MM.1S (cell line): Measurements from ENCODE around the gene RRAGC.

Experiments
- DNase-seq: peaks from one replicate; pipeline ENCODE4 v3.0.0-alpha.2; 2015
- H2AFZ ChIP-seq: fragments of 300-600 bp; sonication (generic); 2 replicates; pipeline ENCODE4 v1.6.0; 2016; ENCODE audit warnings: antibody characterized with exemption, low read length
- H3F3A ChIP-seq: fragments of 300-600 bp; sonication (generic); 2 replicates; pipeline ENCODE4 v1.6.1; 2016; ENCODE audit warnings: mild to moderate bottlenecking, antibody characterized with exemption, low read length, moderate library complexity, mixed read lengths; ENCODE audit not compliant: insufficient read depth
- H3K27ac ChIP-seq: fragments of 300-600 bp; sonication (generic); 2 replicates; pipeline ENCODE4 v1.5.1; 2016; ENCODE audit warnings: mild to moderate bottlenecking, low read length
- H3K27me3 ChIP-seq: fragments of 300-600 bp; sonication (generic); replicated peaks from 2 replicates; pipeline ENCODE4 v1.6.0; 2016; ENCODE audit warnings: low read length; ENCODE audit not compliant: insufficient read depth
- H3K36me3 ChIP-seq: fragments of 300-600 bp; sonication (generic); replicated peaks from 2 replicates; pipeline ENCODE4 v1.6.1; 2016; ENCODE audit warnings: mild to moderate bottlenecking, low read length, mixed read lengths; ENCODE audit not compliant: insufficient read depth
- H3K4me1 ChIP-seq: fragments of 300-600 bp; sonication (generic); 2 replicates; pipeline ENCODE4 v1.6.1; 2016; ENCODE audit warnings: low read length, mixed read lengths
- H3K4me2 ChIP-seq: fragments of 300-600 bp; sonication (generic); 2 replicates; pipeline ENCODE4 v1.6.0; 2016; ENCODE audit warnings: low read depth, low read length
- H3K4me3 ChIP-seq: fragments of 300-600 bp; sonication (generic); 2 replicates; pipeline ENCODE4 v1.5.1; 2016; ENCODE audit warnings: low read length, mixed read lengths
- H3K79me2 ChIP-seq: fragments of 300-600 bp; sonication (generic); 2 replicates; pipeline ENCODE4 v1.6.1; 2016; ENCODE audit warnings: mixed run types, low read length, mixed read lengths
- H3K9ac ChIP-seq: fragments of 300-600 bp; sonication (generic); 2 replicates; pipeline ENCODE4 v1.6.1; 2016; ENCODE audit warnings: low read length, mixed read lengths
- H3K9me2 ChIP-seq: fragments of 300-600 bp; sonication (generic); replicated peaks from 2 replicates; pipeline ENCODE4 v1.6.1; 2016; ENCODE audit warnings: mild to moderate bottlenecking, low read length, mixed read lengths; ENCODE audit not compliant: insufficient read depth
- H3K9me3 ChIP-seq: fragments of 300-600 bp; sonication (generic); replicated peaks from 2 replicates; pipeline ENCODE4 v1.6.1; 2016; ENCODE audit warnings: mild to moderate bottlenecking, low read length, mixed read lengths; ENCODE audit not compliant: insufficient read depth
- H4K20me1 ChIP-seq: fragments of 300-600 bp; sonication (generic); 2 replicates; pipeline ENCODE4 v1.6.1; 2016; ENCODE audit warnings: mild to moderate bottlenecking, low read length, moderate library complexity, mixed read lengths; ENCODE audit not compliant: insufficient read depth
- EZH2 ChIP-seq: fragments of 300-600 bp; sonication (generic); optimal IDR thresholded peaks from 2 replicates; pipeline ENCODE3; 2017; ENCODE audit warnings: low read depth, mild to moderate bottlenecking, antibody characterized with exemption, low read length, mixed read lengths
- EZH2phosphoT487 ChIP-seq: fragments of 300-600 bp; sonication (generic); IDR thresholded peaks from 2 replicates; pipeline ENCODE4 v1.6.1; 2018; ENCODE audit warnings: antibody characterized with exemption, low read length
- TF ChIP-seq, protein P1 (sequence below): fragments of 300-600 bp; sonication (generic); IDR thresholded peaks from 2 replicates; pipeline ENCODE4 v1.5.1; 2016; ENCODE audit warnings: antibody characterized with exemption, low read length, mixed read lengths

Gene RRAGC

DNA sequence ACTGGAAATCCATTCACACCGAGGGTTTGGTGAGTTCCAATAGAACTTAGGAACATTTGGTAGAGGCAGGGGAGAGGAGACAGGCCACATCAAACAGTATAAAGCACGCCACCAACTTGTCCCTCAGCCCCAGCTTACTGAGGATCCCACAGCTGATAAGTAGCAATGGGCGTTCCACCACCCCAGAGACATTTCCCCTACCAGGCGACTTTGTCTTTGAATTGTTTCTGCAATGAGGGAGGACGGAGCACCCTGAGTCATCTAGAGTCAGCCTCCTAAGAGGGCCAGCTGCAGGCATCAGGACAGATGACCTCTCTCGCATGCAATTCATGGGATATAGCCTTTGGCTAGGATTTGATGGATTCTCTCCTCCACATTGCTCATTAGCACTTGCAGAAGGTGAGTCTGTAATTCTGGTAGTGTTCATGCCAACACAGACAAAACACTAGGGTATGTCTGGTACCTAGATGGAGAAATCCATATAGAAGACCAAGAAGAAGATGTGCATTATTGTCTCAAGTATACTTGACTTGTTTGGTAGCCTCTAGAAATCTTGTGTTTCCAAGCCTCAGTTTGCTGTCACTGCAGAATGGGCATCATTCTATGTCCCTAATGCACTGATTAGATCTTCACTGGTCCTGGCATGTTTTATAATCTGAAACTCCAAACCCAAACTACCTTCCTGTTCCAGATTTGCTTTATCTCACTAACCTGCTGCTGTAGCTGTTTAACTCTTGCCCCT is 69.0 kb downstream of the RRAGC start:
- Histone ChIP-seq H3K4me1 (no peaks in the 10 kb centered on the region), H3K9me3 (no peaks in the 10 kb centered on the region), H2AFZ (no peak overlapping the region), H3K4me2 (no peak overlapping the region), H3K4me3 (no peak overlapping the region), H4K20me1 (no peaks in the 10 kb centered on the region), H3K27me3 (no peaks in the 10 kb centered on the region), H3K9ac (no peak overlapping the region), H3K27ac (no peak overlapping the region), H3K36me3 (no peaks in the 10 kb centered on the region), H3F3A (no peaks in the 10 kb centered on the region), H3K79me2 (no peaks in the 10 kb centered on the region), H3K9me2 (no peaks in the 10 kb centered on the region)
- no peak for TF ChIP-seq EZH2phosphoT487
- no peak for TF ChIP-seq EZH2
- TF ChIP-seq, protein P1, sequence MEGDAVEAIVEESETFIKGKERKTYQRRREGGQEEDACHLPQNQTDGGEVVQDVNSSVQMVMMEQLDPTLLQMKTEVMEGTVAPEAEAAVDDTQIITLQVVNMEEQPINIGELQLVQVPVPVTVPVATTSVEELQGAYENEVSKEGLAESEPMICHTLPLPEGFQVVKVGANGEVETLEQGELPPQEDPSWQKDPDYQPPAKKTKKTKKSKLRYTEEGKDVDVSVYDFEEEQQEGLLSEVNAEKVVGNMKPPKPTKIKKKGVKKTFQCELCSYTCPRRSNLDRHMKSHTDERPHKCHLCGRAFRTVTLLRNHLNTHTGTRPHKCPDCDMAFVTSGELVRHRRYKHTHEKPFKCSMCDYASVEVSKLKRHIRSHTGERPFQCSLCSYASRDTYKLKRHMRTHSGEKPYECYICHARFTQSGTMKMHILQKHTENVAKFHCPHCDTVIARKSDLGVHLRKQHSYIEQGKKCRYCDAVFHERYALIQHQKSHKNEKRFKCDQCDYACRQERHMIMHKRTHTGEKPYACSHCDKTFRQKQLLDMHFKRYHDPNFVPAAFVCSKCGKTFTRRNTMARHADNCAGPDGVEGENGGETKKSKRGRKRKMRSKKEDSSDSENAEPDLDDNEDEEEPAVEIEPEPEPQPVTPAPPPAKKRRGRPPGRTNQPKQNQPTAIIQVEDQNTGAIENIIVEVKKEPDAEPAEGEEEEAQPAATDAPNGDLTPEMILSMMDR: no peak
- no peak for DNase-seq

DNA sequence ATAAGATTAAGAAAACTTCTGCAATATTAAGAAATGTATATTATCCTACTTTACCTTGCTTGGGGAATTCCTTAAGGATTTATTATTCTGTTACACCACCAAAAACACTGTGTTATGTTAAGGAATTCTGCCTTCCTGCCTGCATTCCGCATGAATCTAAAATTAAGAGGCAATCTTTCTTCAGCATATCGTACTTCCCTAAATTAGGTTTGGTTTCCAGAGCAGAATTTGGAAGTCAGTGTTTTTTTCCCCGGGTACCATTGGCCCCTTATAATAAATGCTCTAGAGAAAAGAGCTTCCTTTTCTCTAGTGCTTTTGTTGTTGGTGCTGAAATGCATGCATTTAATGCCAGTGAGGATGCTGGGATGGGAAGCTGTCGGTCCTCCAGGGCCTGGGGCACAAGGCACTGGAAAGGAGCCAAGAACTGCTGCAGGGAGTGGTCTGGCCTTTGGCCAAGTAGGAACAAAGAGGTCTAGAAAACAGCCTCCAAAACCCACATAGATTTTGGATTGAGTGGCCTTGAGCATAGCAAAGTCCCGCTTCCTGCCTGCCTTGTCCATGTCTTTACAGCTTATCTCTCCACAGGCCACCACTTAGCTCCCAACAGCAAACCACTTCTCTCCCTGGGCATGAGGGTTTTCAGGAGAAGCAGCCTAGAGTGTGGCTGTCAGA is 69.9 kb downstream of the RRAGC start:
- Histone ChIP-seq H2AFZ (no peak overlapping the region), H3K36me3 (no peaks in the 10 kb centered on the region), H4K20me1 (no peaks in the 10 kb centered on the region), H3K27ac (no peak overlapping the region), H3K9me3 (no peaks in the 10 kb centered on the region), H3K9me2 (no peaks in the 10 kb centered on the region), H3K4me2 (no peak overlapping the region), H3K79me2 (no peaks in the 10 kb centered on the region), H3F3A (no peaks in the 10 kb centered on the region), H3K4me3 (no peak overlapping the region), H3K9ac (no peak overlapping the region), H3K4me1 (no peaks in the 10 kb centered on the region), H3K27me3 (no peaks in the 10 kb centered on the region)
- no peak for DNase-seq
- TF ChIP-seq, protein P1: no peak
- TF ChIP-seq EZH2 (no peak), EZH2phosphoT487 (no peak)

GRCh38 chr1:38788341-38789336 is 70.9 kb downstream of the RRAGC start:
- Histone ChIP-seq H3K36me3 (no peaks in the 10 kb centered on the region), H3K79me2 (no peaks in the 10 kb centered on the region)

More at GRCh38 chr1:38788341-38789336, 70.9 kb downstream of the RRAGC start:
- Histone ChIP-seq H2AFZ (no peak overlapping the region), H3K9me3 (no peaks in the 10 kb centered on the region), H3K9ac (no peak overlapping the region), H3K4me3 (no peak overlapping the region), H3K27me3 (no peaks in the 10 kb centered on the region), H3K4me2 (no peak overlapping the region), H4K20me1 (no peaks in the 10 kb centered on the region), H3K9me2 (no peaks in the 10 kb centered on the region), H3K4me1 (no peaks in the 10 kb centered on the region), H3K27ac (no peak overlapping the region), H3F3A (no peaks in the 10 kb centered on the region)
- TF ChIP-seq, protein P1: no peak
- TF ChIP-seq EZH2phosphoT487 (no peak), EZH2 (no peak)
- no peak for DNase-seq
